Stimulated activated CD8-positive, alpha-beta memory T cell treated with anti-CD3 and anti-CD28 coated beads, Interleukin-15, amount 100 ng/mL, for 1 hour (primary cell): ENCODE measurements around the gene NACC2.

Source experiments
- DNase-seq: peaks from one replicate; pipeline ENCODE4 v3.0.0-alpha.2; 2020; ENCODE audit warnings: low read depth

NACC2 gene

DNA sequence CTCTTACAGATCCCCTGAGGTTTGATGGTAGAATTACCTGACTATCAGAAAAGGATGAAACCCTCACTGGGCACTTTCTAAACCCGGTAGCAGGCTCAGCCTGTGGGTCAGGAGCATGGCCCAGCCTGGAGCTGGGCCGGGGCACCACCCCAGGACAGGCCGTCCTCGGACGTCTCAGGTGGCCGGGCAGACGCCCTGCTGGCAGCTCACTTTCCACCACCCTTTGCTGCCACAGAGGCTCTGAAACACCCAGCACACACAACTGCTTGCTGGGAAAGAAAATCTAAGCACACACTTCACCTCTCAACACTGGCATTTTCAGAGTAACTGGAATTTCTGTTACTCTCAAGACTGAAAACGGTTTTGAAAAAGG lies 138.3 kb downstream of the NACC2 start:
- DNase-seq: no peak
